ENCODE data around the gene LRP11. TPM values are rescaled to one million over a fixed set of nuclear protein-coding genes. Genes with fewer than 3 reads are reported as not detected.

The LRP11 gene
- total RNA-seq, 1 donor = 97.2 TPM

- no peak overlapping the region for H3K4me3 ChIP-seq (ENCODE audit: low read depth, low read length)
- peak; percentile 28 for TF ChIP-seq CTCF (IDR thresholded peaks at IDR 0.05; ENCODE audit: insufficient read depth, low read depth, low read length)
- peak; percentile 69 for DNase-seq (ENCODE audit: low read depth)
These were observed 3.1 kb downstream of the LRP11 start for GRCh38 chr6:149860834-149861602.

- TF ChIP-seq CTCF (IDR thresholded peaks at IDR 0.05; ENCODE audit: insufficient read depth, low read depth, low read length) = no peak
- no peak for DNase-seq (ENCODE audit: low read depth)
- no peak overlapping the region for H3K4me3 ChIP-seq (ENCODE audit: low read depth, low read length)
These were observed 3.7 kb downstream of the LRP11 start for GRCh38 chr6:149860513-149860833.

DNA sequence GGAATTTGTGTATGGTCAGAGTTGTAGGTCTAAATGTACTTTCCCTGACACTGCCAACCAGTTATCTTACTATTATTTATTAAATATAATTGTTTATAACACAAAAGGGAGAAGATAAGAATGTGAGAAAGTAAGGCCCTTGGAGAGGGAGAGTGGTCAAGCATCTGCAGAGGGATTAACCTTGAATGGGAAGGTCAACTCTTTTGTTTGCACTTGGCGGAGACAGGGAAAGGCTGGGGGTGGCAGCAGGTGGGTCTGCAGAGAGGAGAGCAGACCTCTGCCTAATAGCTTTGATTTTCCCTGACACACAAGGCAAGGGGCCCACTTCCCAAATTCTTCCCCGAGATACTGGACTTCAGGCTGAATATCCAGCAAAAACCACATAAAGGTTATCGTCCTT is 4.2 kb downstream of the LRP11 start:
- DNase-seq (ENCODE audit: low read depth) = no peak
- TF ChIP-seq CTCF (IDR thresholded peaks at IDR 0.05; ENCODE audit: insufficient read depth, low read depth, low read length) = no peak
- no peak overlapping the region for H3K4me3 ChIP-seq (ENCODE audit: low read depth, low read length)

DNA sequence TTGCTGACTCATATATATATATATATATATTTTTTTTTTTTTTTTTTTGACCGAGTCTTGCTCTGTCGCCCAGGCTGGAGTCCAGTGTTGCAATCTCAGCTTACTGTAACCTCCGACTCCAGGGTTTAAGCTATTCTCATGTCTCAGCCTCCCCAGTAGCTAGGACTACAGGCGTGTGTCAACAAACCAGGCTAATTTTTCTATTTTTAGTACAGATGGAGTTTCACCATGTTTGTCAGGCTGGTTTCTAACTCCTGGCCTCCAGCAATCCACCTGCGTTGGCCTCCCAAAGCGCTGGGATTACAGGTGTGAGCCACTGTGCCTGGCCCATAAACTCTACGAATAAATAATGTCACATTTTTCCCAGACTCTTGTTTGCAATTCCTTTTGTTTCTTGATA is 4.8 kb downstream of the LRP11 start:
- no peak for TF ChIP-seq CTCF (IDR thresholded peaks at IDR 0.05; ENCODE audit: insufficient read depth, low read depth, low read length)
- no peak overlapping the region for H3K4me3 ChIP-seq (ENCODE audit: low read depth, low read length)
- peak; percentile 93 for DNase-seq (ENCODE audit: low read depth)

DNA sequence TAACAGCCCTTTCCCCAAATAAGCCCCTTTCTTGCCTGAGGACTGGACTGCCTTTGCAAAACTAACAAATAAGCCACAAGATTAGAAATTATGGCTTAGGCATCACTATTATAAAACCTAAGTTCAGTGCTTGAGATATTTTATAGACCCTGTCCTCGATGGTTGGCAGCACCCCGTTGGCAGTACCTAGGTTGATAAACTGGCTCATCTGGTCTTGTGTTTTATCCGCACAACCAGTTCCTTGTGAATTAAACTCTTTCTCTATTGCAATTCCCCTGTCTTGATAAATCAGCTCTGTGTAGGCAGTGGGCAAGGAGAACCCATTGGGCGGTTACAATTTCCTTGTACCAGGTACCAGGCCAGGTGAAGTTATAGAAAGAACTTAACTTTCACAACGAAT is 6.6 kb downstream of the LRP11 start:
- TF ChIP-seq CTCF (IDR thresholded peaks at IDR 0.05; ENCODE audit: insufficient read depth, low read depth, low read length) = no peak
- no peak overlapping the region for H3K4me3 ChIP-seq (ENCODE audit: low read depth, low read length)
- no peak for DNase-seq (ENCODE audit: low read depth)

DNA sequence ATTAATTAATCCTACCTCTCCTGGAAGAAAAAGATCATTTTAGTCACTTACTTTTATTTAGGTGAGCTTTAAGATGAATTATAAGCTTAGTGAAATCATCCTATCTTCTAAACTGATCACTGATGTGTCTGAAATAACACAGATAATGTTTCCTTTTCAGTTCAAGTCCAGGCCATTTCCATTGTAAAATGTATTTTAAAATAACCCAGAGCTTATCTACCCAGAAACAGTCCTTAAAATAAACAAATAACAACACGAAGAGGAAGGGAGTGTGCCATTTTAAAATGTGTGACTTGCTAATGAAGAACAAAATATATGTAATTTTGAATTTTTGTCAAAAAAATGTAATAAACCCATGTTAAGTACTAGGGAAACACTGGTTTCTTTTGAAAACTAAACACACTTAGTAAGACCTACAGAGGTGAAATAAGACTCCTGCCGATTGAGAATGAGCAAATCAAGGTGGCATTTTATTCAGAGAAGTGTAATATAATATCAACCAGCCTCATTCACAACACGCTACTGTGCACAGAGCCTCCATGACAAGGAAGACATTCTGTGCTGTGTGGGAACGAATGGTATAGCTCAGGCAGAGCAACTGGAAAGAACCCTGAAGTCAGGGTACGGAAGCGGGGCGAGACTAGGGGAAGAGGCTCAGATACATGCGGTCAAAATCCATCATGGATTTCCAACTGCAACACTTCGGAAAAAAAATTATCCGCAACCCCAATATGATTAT is 7.7 kb downstream of the LRP11 start:
- TF ChIP-seq CTCF (IDR thresholded peaks at IDR 0.05; ENCODE audit: insufficient read depth, low read depth, low read length) = no peak
- peak overlapping the region; percentile 43 for H3K4me3 ChIP-seq (ENCODE audit: low read depth, low read length)
- no peak for DNase-seq (ENCODE audit: low read depth)
